ENCODE measurements around the gene LGALS8. TPM values are rescaled to one million over a fixed set of nuclear protein-coding genes. Genes with fewer than 3 reads are reported as not detected.
"Not testable (repeated sequence)": the region's sequence is repeated elsewhere in the genome, so short reads cannot be mapped to it uniquely, and the experiment has no call there.

Gene LGALS8
- total RNA-seq, 1 donor from 2014 or later, result 47.3 TPM

- no peak for DNase-seq (ENCODE audit: low read depth)
- H3K4me3 ChIP-seq (ENCODE audit: low read depth, low read length), result no peak overlapping the region
- TF ChIP-seq CTCF (conservative IDR thresholded peaks at IDR 0.05; ENCODE audit: low read depth, low read length), result no peak
Measured at GRCh38 chr1:236565530-236565929, 41.7 kb downstream of the LGALS8 start.

GRCh38 chr1:236568285-236568894 lies 44.6 kb downstream of the LGALS8 start:
- no peak for DNase-seq (ENCODE audit: low read depth)
- H3K4me3 ChIP-seq (ENCODE audit: low read depth, low read length), result no peak overlapping the region
- no peak for TF ChIP-seq CTCF (conservative IDR thresholded peaks at IDR 0.05; ENCODE audit: low read depth, low read length)

GRCh38 chr1:236575523-236575922 lies 51.7 kb downstream of the LGALS8 start:
- H3K4me3 ChIP-seq (ENCODE audit: low read depth, low read length), result no peak overlapping the region
- no peak for DNase-seq (ENCODE audit: low read depth)
- TF ChIP-seq CTCF (conservative IDR thresholded peaks at IDR 0.05; ENCODE audit: low read depth, low read length), result no peak

- H3K4me3 ChIP-seq (ENCODE audit: low read depth, low read length), result no peak overlapping the region
- no peak for DNase-seq (ENCODE audit: low read depth)
- TF ChIP-seq CTCF (conservative IDR thresholded peaks at IDR 0.05; ENCODE audit: low read depth, low read length), result no peak
Measured at GRCh38 chr1:236576004-236576403, 52.2 kb downstream of the LGALS8 start.

- not testable (repeated sequence) for H3K4me3 ChIP-seq (ENCODE audit: low read depth, low read length); DNase-seq (ENCODE audit: low read depth)
Measured at GRCh38 chr1:236577041-236577440, 53.3 kb downstream of the LGALS8 start.

GRCh38 chr1:236578661-236579060 lies 54.9 kb downstream of the LGALS8 start:
- TF ChIP-seq CTCF (conservative IDR thresholded peaks at IDR 0.05; ENCODE audit: low read depth, low read length), result no peak

GRCh38 chr1:236580404-236580803 lies 56.6 kb downstream of the LGALS8 start:
- DNase-seq (ENCODE audit: low read depth); H3K4me3 ChIP-seq (ENCODE audit: low read depth, low read length): not testable (repeated sequence)

More at GRCh38 chr1:236578661-236579060, 54.9 kb downstream of the LGALS8 start:
- DNase-seq (ENCODE audit: low read depth), result no peak
- no peak overlapping the region for H3K4me3 ChIP-seq (ENCODE audit: low read depth, low read length)

- no peak for TF ChIP-seq CTCF (conservative IDR thresholded peaks at IDR 0.05; ENCODE audit: low read depth, low read length)
- H3K4me3 ChIP-seq (ENCODE audit: low read depth, low read length), result no peak overlapping the region
- no peak for DNase-seq (ENCODE audit: low read depth)
Measured at GRCh38 chr1:236581528-236581927, 57.7 kb downstream of the LGALS8 start.
